ENCODE data around the gene PIGU. TPM values are rescaled to one million over a fixed set of nuclear protein-coding genes. Genes with fewer than 3 reads are reported as not detected.

PIGU gene
- total RNA-seq, 1 experiment from 2014 or later, result 18.4 TPM

GRCh38 chr20:34552569-34552968 is 124.3 kb downstream of the PIGU start:
- no peaks in the 10 kb centered on the region for H3K9me3 ChIP-seq (ENCODE audit: low read length)
- no peaks in the 10 kb centered on the region for H3K79me2 ChIP-seq (ENCODE audit: low read length)
- no peak overlapping the region for H3K4me3 ChIP-seq (ENCODE audit: low read length)

GRCh38 chr20:34549929-34550305 is 127.0 kb downstream of the PIGU start:
- H4K20me1 ChIP-seq (ENCODE audit: insufficient read depth, low read depth, low read length), result no peaks in the 10 kb centered on the region
- H3K9me3 ChIP-seq (ENCODE audit: low read length), result no peaks in the 10 kb centered on the region
- H2AFZ ChIP-seq (ENCODE audit: low read length), result no peak overlapping the region
- H3K36me3 ChIP-seq (ENCODE audit: insufficient read depth, low read length), result no peaks in the 10 kb centered on the region
- H3K27ac ChIP-seq (ENCODE audit: low read length), result no peak overlapping the region
- no peak overlapping the region for H3K9ac ChIP-seq (ENCODE audit: low read length)
- H3K4me2 ChIP-seq (ENCODE audit: low read depth, low read length, poor library complexity, severe bottlenecking), result no peak overlapping the region
- no peaks in the 10 kb centered on the region for H3K4me1 ChIP-seq (ENCODE audit: low read length)
- no peak overlapping the region for H3K4me3 ChIP-seq (ENCODE audit: low read length)
- DNase-seq, result no peak
- no peaks in the 10 kb centered on the region for H3K79me2 ChIP-seq (ENCODE audit: low read length)
- H3K9me2 ChIP-seq (replicated peaks; ENCODE audit: insufficient read depth, low read length), result no peaks in the 10 kb centered on the region
- no peaks in the 10 kb centered on the region for H3K27me3 ChIP-seq (ENCODE audit: low read length)

More at GRCh38 chr20:34552569-34552968, 124.3 kb downstream of the PIGU start:
- H3K4me1 ChIP-seq (ENCODE audit: low read length), result no peaks in the 10 kb centered on the region; the same call in 1 of the 2 replicates
- no peaks in the 10 kb centered on the region for H4K20me1 ChIP-seq (ENCODE audit: insufficient read depth, low read depth, low read length)
- H2AFZ ChIP-seq (ENCODE audit: low read length), result no peak overlapping the region
- no peaks in the 10 kb centered on the region for H3K27me3 ChIP-seq (ENCODE audit: low read length)
- H3K27ac ChIP-seq (ENCODE audit: low read length), result no peak overlapping the region
- DNase-seq, result no peak
- no peak overlapping the region for H3K4me2 ChIP-seq (ENCODE audit: low read depth, low read length, poor library complexity, severe bottlenecking)
- no peaks in the 10 kb centered on the region for H3K9me2 ChIP-seq (replicated peaks; ENCODE audit: insufficient read depth, low read length)
- no peaks in the 10 kb centered on the region for H3K36me3 ChIP-seq (ENCODE audit: insufficient read depth, low read length)
- no peak overlapping the region for H3K9ac ChIP-seq (ENCODE audit: low read length)

DNA sequence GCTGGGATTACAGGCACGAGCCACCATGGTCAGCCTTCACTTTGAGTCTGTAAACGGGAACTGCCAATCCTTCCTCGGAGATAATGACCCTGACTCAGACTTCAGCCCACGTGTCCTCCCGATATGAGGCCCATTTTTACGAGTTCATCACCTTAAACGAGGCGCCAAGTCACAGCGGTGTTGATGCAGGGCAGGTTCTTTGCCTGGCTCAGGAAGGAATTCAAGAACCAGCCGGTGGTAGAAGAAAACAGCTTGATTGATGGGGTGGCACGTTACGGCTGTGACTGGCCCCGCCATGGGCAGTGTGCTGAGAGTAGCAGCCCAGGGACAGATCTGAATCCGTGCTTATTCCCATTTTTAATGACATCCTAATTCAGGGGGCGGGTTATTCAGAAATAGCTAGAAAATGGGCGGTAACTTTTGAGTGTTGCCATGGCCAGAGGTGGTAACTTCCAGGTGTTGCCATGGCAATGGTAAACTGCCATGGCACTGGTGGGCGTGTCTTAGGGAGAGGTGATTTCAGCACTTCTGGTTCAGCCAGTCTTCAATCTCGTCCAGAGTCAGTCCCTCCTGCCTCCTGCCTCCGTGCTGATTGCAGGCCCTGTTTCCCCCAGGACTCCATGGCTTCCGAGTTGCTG is 127.5 kb downstream of the PIGU start:
- Histone ChIP-seq H3K27ac (ENCODE audit: low read length) (no peak overlapping the region), H3K9me2 (replicated peaks; ENCODE audit: insufficient read depth, low read length) (no peaks in the 10 kb centered on the region), H3K4me1 (ENCODE audit: low read length) (no peaks in the 10 kb centered on the region), H3K27me3 (ENCODE audit: low read length) (no peaks in the 10 kb centered on the region), H4K20me1 (ENCODE audit: insufficient read depth, low read depth, low read length) (no peaks in the 10 kb centered on the region), H3K36me3 (ENCODE audit: insufficient read depth, low read length) (no peaks in the 10 kb centered on the region), H3K9ac (ENCODE audit: low read length) (no peak overlapping the region), H2AFZ (ENCODE audit: low read length) (no peak overlapping the region), H3K9me3 (ENCODE audit: low read length) (no peaks in the 10 kb centered on the region), H3K4me3 (ENCODE audit: low read length) (no peak overlapping the region), H3K4me2 (ENCODE audit: low read depth, low read length, poor library complexity, severe bottlenecking) (no peak overlapping the region), H3K79me2 (ENCODE audit: low read length) (no peaks in the 10 kb centered on the region)
- DNase-seq, result peak; percentile 72

DNA sequence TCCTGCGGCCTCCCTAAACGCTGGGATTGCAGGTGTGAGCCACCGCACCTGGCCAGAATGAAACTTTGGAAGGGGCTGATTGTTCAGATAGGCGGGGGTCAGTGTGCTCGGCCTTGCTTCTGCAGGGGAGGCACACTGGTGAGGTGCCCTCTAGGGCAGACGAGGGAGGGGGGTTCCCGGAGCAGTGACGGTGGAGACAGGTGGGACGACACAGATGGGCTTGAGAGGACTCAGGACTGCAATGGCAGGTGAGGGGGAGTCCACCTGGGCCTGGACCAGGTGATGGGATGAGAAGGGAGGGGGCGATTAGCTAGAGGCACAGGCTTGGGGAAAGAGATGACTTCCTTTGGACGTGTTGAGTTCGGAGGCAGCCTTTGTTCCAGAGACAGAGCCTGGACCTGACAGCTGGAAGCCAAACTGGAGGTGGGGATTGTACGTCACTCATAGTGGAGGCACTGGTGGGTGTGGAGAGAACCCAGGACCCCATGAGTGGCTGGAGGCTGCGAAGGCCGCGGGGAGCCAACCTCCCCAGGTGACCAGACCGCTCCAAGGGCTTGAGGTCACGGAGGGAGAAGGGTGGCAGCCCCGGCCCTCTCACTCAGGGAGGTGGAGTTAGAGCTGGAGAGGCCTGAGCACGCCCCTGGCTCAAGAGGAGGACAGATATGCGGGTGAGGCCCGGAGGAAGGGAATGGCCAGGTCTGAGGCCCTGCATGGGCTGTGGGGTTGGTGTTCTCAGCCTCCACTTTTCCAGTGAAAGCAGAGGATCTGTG is 128.9 kb downstream of the PIGU start:
- no peaks in the 10 kb centered on the region for H3K4me1 ChIP-seq (ENCODE audit: low read length)
- H3K9me3 ChIP-seq (ENCODE audit: low read length), result no peaks in the 10 kb centered on the region
- no peaks in the 10 kb centered on the region for H3K36me3 ChIP-seq (ENCODE audit: insufficient read depth, low read length)
- no peak overlapping the region for H2AFZ ChIP-seq (ENCODE audit: low read length)
- no peaks in the 10 kb centered on the region for H3K79me2 ChIP-seq (ENCODE audit: low read length)
- H3K9ac ChIP-seq (ENCODE audit: low read length), result no peak overlapping the region
- H3K9me2 ChIP-seq (replicated peaks; ENCODE audit: insufficient read depth, low read length), result no peaks in the 10 kb centered on the region
- H3K4me2 ChIP-seq (ENCODE audit: low read depth, low read length, poor library complexity, severe bottlenecking), result no peak overlapping the region
- H3K4me3 ChIP-seq (ENCODE audit: low read length), result no peak overlapping the region
- H3K27me3 ChIP-seq (ENCODE audit: low read length), result no peaks in the 10 kb centered on the region
- H4K20me1 ChIP-seq (ENCODE audit: insufficient read depth, low read depth, low read length), result no peaks in the 10 kb centered on the region
- no peak overlapping the region for H3K27ac ChIP-seq (ENCODE audit: low read length)
- no peak for DNase-seq

- DNase-seq, result no peak
- Histone ChIP-seq H2AFZ (ENCODE audit: low read length) (no peak overlapping the region), H3K9me2 (replicated peaks; ENCODE audit: insufficient read depth, low read length) (no peaks in the 10 kb centered on the region), H3K4me3 (ENCODE audit: low read length) (no peak overlapping the region), H3K9me3 (ENCODE audit: low read length) (no peaks in the 10 kb centered on the region), H3K27me3 (ENCODE audit: low read length) (no peaks in the 10 kb centered on the region), H3K36me3 (ENCODE audit: insufficient read depth, low read length) (no peaks in the 10 kb centered on the region), H3K4me2 (ENCODE audit: low read depth, low read length, poor library complexity, severe bottlenecking) (no peak overlapping the region), H4K20me1 (ENCODE audit: insufficient read depth, low read depth, low read length) (no peaks in the 10 kb centered on the region), H3K4me1 (ENCODE audit: low read length) (no peaks in the 10 kb centered on the region), H3K79me2 (ENCODE audit: low read length) (no peaks in the 10 kb centered on the region), H3K9ac (ENCODE audit: low read length) (no peak overlapping the region), H3K27ac (ENCODE audit: low read length) (no peak overlapping the region)
Measured at GRCh38 chr20:34546751-34547181, 130.1 kb downstream of the PIGU start.

DNA sequence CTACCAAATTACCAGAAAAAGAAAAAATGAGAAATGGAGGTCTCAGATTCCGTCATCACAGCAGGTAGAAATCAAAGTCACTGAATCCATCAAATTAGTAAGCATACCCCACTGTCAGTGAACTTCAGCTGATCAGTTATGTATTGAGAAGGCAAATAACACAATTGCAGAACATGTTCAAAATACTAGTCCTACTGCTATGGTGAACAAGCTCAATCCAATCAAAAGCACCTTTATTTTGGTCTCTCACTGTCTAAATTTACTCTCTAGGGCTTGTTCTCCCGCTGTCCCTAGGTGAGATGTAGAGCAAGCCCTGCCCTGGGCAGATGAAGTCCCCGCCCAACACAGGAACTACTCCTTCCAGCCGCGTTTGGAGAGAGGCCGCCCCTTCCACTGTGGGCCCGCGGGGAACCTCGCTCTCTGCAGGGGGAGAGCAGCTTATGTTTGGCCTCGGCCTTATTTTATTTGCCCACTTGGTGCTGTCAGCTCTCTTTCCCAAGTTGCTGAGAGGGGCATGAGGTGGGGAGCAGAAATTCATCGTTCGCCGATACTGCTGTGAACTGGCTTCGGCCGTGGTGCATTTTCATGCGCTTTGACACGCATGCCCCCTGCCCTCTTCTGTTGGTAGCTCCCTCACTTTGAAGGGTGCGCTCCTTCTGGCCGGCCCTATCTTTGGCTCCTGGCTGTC is 132.6 kb downstream of the PIGU start:
- no peak overlapping the region for H3K9ac ChIP-seq (ENCODE audit: low read length)
- H3K4me2 ChIP-seq (ENCODE audit: low read depth, low read length, poor library complexity, severe bottlenecking), result no peak overlapping the region

DNA sequence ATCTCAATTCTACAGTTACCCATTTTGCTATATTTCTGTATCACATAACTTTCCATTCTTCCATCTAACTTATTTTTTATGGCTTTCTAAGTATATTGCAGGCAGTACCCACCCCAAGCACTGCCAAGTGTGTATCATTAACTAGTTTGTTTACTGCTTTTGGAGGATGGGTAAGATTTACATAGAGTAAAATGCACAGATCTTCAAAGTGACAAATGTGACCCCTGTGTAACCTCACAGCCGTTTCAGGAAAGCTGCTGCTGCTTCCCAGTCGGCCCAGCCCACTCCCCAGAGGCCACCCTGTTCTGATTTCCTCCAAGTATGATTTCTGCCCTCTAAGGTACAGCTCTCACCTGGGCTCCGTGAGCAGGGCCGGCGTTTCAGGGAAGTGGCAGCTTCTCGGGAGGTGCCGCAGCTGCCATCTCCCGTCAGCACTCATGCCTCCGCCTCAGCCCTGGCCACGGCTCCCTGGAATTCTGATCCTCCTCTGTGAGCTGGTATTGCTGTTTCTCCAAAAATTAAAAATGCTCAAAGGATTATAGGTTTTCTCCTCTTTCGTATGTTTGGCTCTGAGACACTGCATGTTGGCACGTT is 133.3 kb downstream of the PIGU start:
- no peaks in the 10 kb centered on the region for H4K20me1 ChIP-seq (ENCODE audit: insufficient read depth, low read depth, low read length)
- H3K4me2 ChIP-seq (ENCODE audit: low read depth, low read length, poor library complexity, severe bottlenecking), result no peak overlapping the region
- H3K4me3 ChIP-seq (ENCODE audit: low read length), result no peak overlapping the region
- H3K79me2 ChIP-seq (ENCODE audit: low read length), result no peaks in the 10 kb centered on the region
- no peak overlapping the region for H3K9ac ChIP-seq (ENCODE audit: low read length)
- no peak for DNase-seq
- no peak overlapping the region for H3K27ac ChIP-seq (ENCODE audit: low read length)
- H2AFZ ChIP-seq (ENCODE audit: low read length), result no peak overlapping the region
- H3K36me3 ChIP-seq (ENCODE audit: insufficient read depth, low read length), result peaks cover 13% of the 10 kb centered on the region
- H3K9me3 ChIP-seq (ENCODE audit: low read length), result no peaks in the 10 kb centered on the region
- no peaks in the 10 kb centered on the region for H3K9me2 ChIP-seq (replicated peaks; ENCODE audit: insufficient read depth, low read length)
- no peaks in the 10 kb centered on the region for H3K4me1 ChIP-seq (ENCODE audit: low read length)
- H3K27me3 ChIP-seq (ENCODE audit: low read length), result no peaks in the 10 kb centered on the region

More for the DNA sequence above, 132.6 kb downstream of the PIGU start:
- Histone ChIP-seq H3K79me2 (ENCODE audit: low read length) (no peaks in the 10 kb centered on the region), H3K27me3 (ENCODE audit: low read length) (no peaks in the 10 kb centered on the region), H3K9me3 (ENCODE audit: low read length) (no peaks in the 10 kb centered on the region), H3K27ac (ENCODE audit: low read length) (no peak overlapping the region), H2AFZ (ENCODE audit: low read length) (no peak overlapping the region), H3K4me3 (ENCODE audit: low read length) (no peak overlapping the region), H4K20me1 (ENCODE audit: insufficient read depth, low read depth, low read length) (no peaks in the 10 kb centered on the region), H3K9me2 (replicated peaks; ENCODE audit: insufficient read depth, low read length) (no peaks in the 10 kb centered on the region), H3K4me1 (ENCODE audit: low read length) (no peaks in the 10 kb centered on the region), H3K36me3 (ENCODE audit: insufficient read depth, low read length) (peaks cover 13% of the 10 kb centered on the region)
- DNase-seq, result no peak

- Histone ChIP-seq H3K4me2 (ENCODE audit: low read depth, low read length, poor library complexity, severe bottlenecking) (no peak overlapping the region), H3K4me1 (ENCODE audit: low read length) (no peaks in the 10 kb centered on the region), H4K20me1 (ENCODE audit: insufficient read depth, low read depth, low read length) (no peaks in the 10 kb centered on the region), H3K9ac (ENCODE audit: low read length) (no peak overlapping the region), H3K36me3 (ENCODE audit: insufficient read depth, low read length) (peaks cover 13% of the 10 kb centered on the region), H3K27ac (ENCODE audit: low read length) (no peak overlapping the region), H3K27me3 (ENCODE audit: low read length) (no peaks in the 10 kb centered on the region), H3K9me2 (replicated peaks; ENCODE audit: insufficient read depth, low read length) (no peaks in the 10 kb centered on the region), H3K4me3 (ENCODE audit: low read length) (no peak overlapping the region), H3K9me3 (ENCODE audit: low read length) (no peaks in the 10 kb centered on the region), H2AFZ (ENCODE audit: low read length) (no peak overlapping the region), H3K79me2 (ENCODE audit: low read length) (no peaks in the 10 kb centered on the region)
- DNase-seq, result no peak
Measured at GRCh38 chr20:34542439-34542838, 134.5 kb downstream of the PIGU start.

Data from Karpas-422 (cell line).